Osteoblast (primary cell): ENCODE results near the gene CHMP4A. TPM values are rescaled to one million over a fixed set of nuclear protein-coding genes. Genes with fewer than 3 reads are reported as not detected.
A peak's percentile ranks its signal among the peaks of the same experiment; 100 is the strongest.

Source experiments
- DNase-seq: peaks from one replicate; pipeline ENCODE4 v3.0.0; 2011; ENCODE audit warnings: low spot score, mixed read lengths; ENCODE audit not compliant: insufficient read length; ENCODE audit errors: missing footprints
- H2AFZ ChIP-seq: 2 replicates; pipeline ENCODE4 v1.6.0; 2011; ENCODE audit warnings: mild to moderate bottlenecking, low read length
- H3K27ac ChIP-seq: 2 replicates; pipeline ENCODE4 v1.5.1; 2011; ENCODE audit warnings: mild to moderate bottlenecking, low read depth, low read length, moderate library complexity
- H3K27me3 ChIP-seq: 2 replicates; pipeline ENCODE4 v1.6.0; 2012; ENCODE audit warnings: mild to moderate bottlenecking, control low read depth, inconsistent platforms, low read length, moderate library complexity; ENCODE audit not compliant: insufficient read depth
- H3K36me3 ChIP-seq: 2 replicates; pipeline ENCODE4 v1.5.1; 2011; ENCODE audit warnings: mild to moderate bottlenecking, low read length, control low read depth, moderate library complexity; ENCODE audit not compliant: insufficient read depth
- H3K4me1 ChIP-seq: 2 replicates; pipeline ENCODE4 v1.5.1; 2011; ENCODE audit warnings: mild to moderate bottlenecking, low read length, control low read depth, moderate library complexity; ENCODE audit not compliant: insufficient read depth
- H3K4me2 ChIP-seq: 2 replicates; pipeline ENCODE4 v1.6.0; 2011; ENCODE audit warnings: mild to moderate bottlenecking, low read length; ENCODE audit not compliant: insufficient read depth
- H3K4me3 ChIP-seq: fragments of 200-600 bp; sonication (generic); 3 replicates; pipeline ENCODE4 v1.5.1; 2012; ENCODE audit warnings: mild to moderate bottlenecking, low read length, inconsistent platforms; ENCODE audit not compliant: insufficient read depth
- H3K79me2 ChIP-seq: 2 replicates; pipeline ENCODE4 v1.6.0; 2012; ENCODE audit warnings: mild to moderate bottlenecking, low read length, control low read depth, inconsistent platforms; ENCODE audit not compliant: insufficient read depth
- H3K9me3 ChIP-seq: 2 replicates; pipeline ENCODE4 v1.5.1; 2011; ENCODE audit warnings: low read depth, low read length, control low read depth
- H4K20me1 ChIP-seq: 2 replicates; pipeline ENCODE4 v1.6.0; 2012; ENCODE audit warnings: mild to moderate bottlenecking, low read length, control low read depth; ENCODE audit not compliant: insufficient read depth
- CTCF ChIP-seq: IDR thresholded peaks from 2 replicates; pipeline ENCODE4 v1.5.1; 2011; ENCODE audit warnings: mild to moderate bottlenecking, low read depth, low read length, moderate library complexity; ENCODE audit errors: extremely low read depth
- total RNA-seq: library from RNA; depleted of rRNA; stranded (reverse); fragments of >200 nt; gene quantifications from 2 replicates; pipeline ENCODE4 v1.2.3, GENCODE V29; 2012

The CHMP4A gene
- total RNA-seq, 1 donor = 19.2 TPM

GRCh38 chr14:24190416-24190815, 22.9 kb downstream of the CHMP4A start:
- Histone ChIP-seq H3K4me3 (no peak overlapping the region), H3K27ac (no peak overlapping the region), H4K20me1 (peaks cover 4% of the 10 kb centered on the region), H2AFZ (no peak overlapping the region), H3K4me1 (peaks cover 19% of the 10 kb centered on the region), H3K79me2 (peaks cover 56% of the 10 kb centered on the region), H3K9me3 (no peaks in the 10 kb centered on the region), H3K4me2 (no peak overlapping the region), H3K27me3 (no peaks in the 10 kb centered on the region), H3K36me3 (peaks cover 33% of the 10 kb centered on the region)
- no peak for TF ChIP-seq CTCF
- DNase-seq = peak; percentile 15

GRCh38 chr14:24189460-24189859, 23.8 kb downstream of the CHMP4A start:
- Histone ChIP-seq H3K4me2 (peak overlapping the region; percentile 86), H3K9me3 (no peaks in the 10 kb centered on the region), H3K4me1 (peaks cover 13% of the 10 kb centered on the region), H3K36me3 (peaks cover 41% of the 10 kb centered on the region), H3K79me2 (peaks cover 48% of the 10 kb centered on the region), H4K20me1 (peaks cover 4% of the 10 kb centered on the region), H2AFZ (peak overlapping the region; percentile 53), H3K27ac (peak overlapping the region; percentile 74), H3K27me3 (no peaks in the 10 kb centered on the region), H3K4me3 (peak overlapping the region; percentile 90)
- DNase-seq = no peak
- no peak for TF ChIP-seq CTCF

GRCh38 chr14:24189059-24189375, 24.3 kb downstream of the CHMP4A start:
- no peak for TF ChIP-seq CTCF
- H3K79me2 ChIP-seq = peaks cover 43% of the 10 kb centered on the region
- H3K4me3 ChIP-seq = peak overlapping the region; percentile 90
- H4K20me1 ChIP-seq = peaks cover 4% of the 10 kb centered on the region
- no peaks in the 10 kb centered on the region for H3K9me3 ChIP-seq
- peaks cover 45% of the 10 kb centered on the region for H3K36me3 ChIP-seq
- H3K4me2 ChIP-seq = peak overlapping the region; percentile 86
- H2AFZ ChIP-seq = peak overlapping the region; percentile 53
- H3K27ac ChIP-seq = peak overlapping the region; percentile 74
- H3K4me1 ChIP-seq = peaks cover 11% of the 10 kb centered on the region
- DNase-seq = no peak
- no peaks in the 10 kb centered on the region for H3K27me3 ChIP-seq

- no peak for TF ChIP-seq CTCF
- Histone ChIP-seq H3K4me1 (peaks cover 11% of the 10 kb centered on the region), H3K27me3 (no peaks in the 10 kb centered on the region), H3K4me2 (peak within 1 kb of the TSS; percentile 86), H4K20me1 (peaks cover 4% of the 10 kb centered on the region), H2AFZ (peak within 1 kb of the TSS; percentile 64), H3K4me3 (peak within 1 kb of the TSS; percentile 90), H3K79me2 (peaks cover 40% of the 10 kb centered on the region), H3K27ac (peak within 1 kb of the TSS; percentile 74), H3K36me3 (peaks cover 48% of the 10 kb centered on the region), H3K9me3 (no peaks in the 10 kb centered on the region)
- DNase-seq = peak; percentile 100
Measured at GRCh38 chr14:24188251-24189058, 24.8 kb downstream of the CHMP4A start, which contains the start of gene IPO4. Gene IPO4 (minus strand): TSS chr14:24188816. CDS start chr14:24188787, 29 bp downstream.
